Tongue (tissue), 1 donor: ENCODE measurements around the gene OR10D3. TPM values are rescaled to one million over a fixed set of nuclear protein-coding genes. Genes with fewer than 3 reads are reported as not detected.

ENCODE experiments used
- total RNA-seq: library from RNA; depleted of rRNA; stranded (reverse); fragments of >200 nt; gene quantifications from one replicate; pipeline ENCODE4 v1.2.3, GENCODE V29; 2014

The OR10D3 gene
- total RNA-seq, 1 donor from 2014 or later, result 0.31 TPM

Other genes starting within 250 kb of the OR10D3 start
- not detected for gene OR4D5, start 243.7 kb upstream of the OR10D3 start, total RNA-seq
- not detected for gene OR6T1, start 239.5 kb upstream of the OR10D3 start, total RNA-seq
- not detected for gene OR10S1, start 205.6 kb upstream of the OR10D3 start, total RNA-seq
- gene OR10G6, start 188.2 kb upstream of the OR10D3 start, total RNA-seq, result not detected
- gene OR10G4, start 170.3 kb upstream of the OR10D3 start, total RNA-seq, result not detected
- gene OR10G9, start 160.3 kb upstream of the OR10D3 start, total RNA-seq, result not detected
- gene OR10G8, start 156.5 kb upstream of the OR10D3 start, total RNA-seq, result not detected
- not detected for gene OR10G7, start 142.0 kb upstream of the OR10D3 start, total RNA-seq
- gene VWA5A, start 67.9 kb upstream of the OR10D3 start, total RNA-seq, result 110 TPM
- not detected for gene OR8G1, start 57.8 kb downstream of the OR10D3 start, total RNA-seq
- not detected for gene OR8G5, start 73.0 kb downstream of the OR10D3 start, total RNA-seq
- 0.10 TPM for gene OR8D1, start 130.6 kb downstream of the OR10D3 start, total RNA-seq
- not detected for gene OR8D2, start 136.9 kb downstream of the OR10D3 start, total RNA-seq
- gene OR8B2, start 201.2 kb downstream of the OR10D3 start, total RNA-seq, result not detected
- not detected for gene OR8B3, start 215.7 kb downstream of the OR10D3 start, total RNA-seq
- gene OR8B4, start 241.5 kb downstream of the OR10D3 start, total RNA-seq, result not detected